Mammary epithelial cell (primary cell): ENCODE data around the gene TTBK1.

Source experiments
- EZH2 ChIP-seq: IDR thresholded peaks from 2 replicates; pipeline ENCODE4 v1.6.1; 2012; ENCODE audit warnings: low read length, inconsistent platforms, borderline replicate concordance
- TF ChIP-seq, protein P1 (sequence below), 2 donors: IDR thresholded peaks in 1 of 2; conservative IDR thresholded peaks in 1 of 2; 2 replicates each; pipeline ENCODE4 v1.5.1; 2011 to 2012; ENCODE audit warnings: inconsistent platforms in 2 of 2, low read length in 2 of 2, mild to moderate bottlenecking in 2 of 2, control low read depth in 1 of 2, low read depth in 1 of 2; ENCODE audit not compliant: insufficient read depth in 1 of 2; ENCODE audit errors: extremely low read depth in 1 of 2

DNA sequence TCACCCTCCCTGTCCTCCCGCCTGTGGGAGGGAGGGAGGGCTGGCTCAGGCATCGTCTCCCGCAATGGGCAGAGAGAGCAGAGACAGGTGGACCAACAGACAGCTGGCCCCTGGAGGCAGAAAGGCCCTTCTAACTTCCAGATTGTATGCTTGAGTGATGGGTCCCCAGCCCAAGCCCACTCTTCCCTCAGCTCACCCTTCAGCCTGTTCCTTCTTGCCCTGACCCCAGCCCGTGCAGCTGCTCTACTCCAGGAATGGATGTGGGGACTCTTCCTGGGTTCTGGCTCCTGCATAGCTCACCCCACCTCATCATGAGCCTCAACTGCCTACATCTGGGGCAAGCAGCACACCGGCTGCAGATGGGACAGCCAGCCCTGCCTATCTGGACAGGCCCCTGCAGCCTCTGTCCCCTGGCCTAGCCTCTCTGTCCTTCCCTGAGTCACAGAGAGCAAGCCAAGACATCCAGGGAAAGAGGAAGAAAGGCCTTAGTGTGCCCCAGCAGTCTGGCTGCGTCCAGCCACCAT lies 43.2 kb downstream of the TTBK1 start:
- TF ChIP-seq, protein P1, sequence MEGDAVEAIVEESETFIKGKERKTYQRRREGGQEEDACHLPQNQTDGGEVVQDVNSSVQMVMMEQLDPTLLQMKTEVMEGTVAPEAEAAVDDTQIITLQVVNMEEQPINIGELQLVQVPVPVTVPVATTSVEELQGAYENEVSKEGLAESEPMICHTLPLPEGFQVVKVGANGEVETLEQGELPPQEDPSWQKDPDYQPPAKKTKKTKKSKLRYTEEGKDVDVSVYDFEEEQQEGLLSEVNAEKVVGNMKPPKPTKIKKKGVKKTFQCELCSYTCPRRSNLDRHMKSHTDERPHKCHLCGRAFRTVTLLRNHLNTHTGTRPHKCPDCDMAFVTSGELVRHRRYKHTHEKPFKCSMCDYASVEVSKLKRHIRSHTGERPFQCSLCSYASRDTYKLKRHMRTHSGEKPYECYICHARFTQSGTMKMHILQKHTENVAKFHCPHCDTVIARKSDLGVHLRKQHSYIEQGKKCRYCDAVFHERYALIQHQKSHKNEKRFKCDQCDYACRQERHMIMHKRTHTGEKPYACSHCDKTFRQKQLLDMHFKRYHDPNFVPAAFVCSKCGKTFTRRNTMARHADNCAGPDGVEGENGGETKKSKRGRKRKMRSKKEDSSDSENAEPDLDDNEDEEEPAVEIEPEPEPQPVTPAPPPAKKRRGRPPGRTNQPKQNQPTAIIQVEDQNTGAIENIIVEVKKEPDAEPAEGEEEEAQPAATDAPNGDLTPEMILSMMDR (conservative IDR thresholded peaks at IDR 0.05 in 1 of 2, IDR thresholded peaks at IDR 0.05 in 1 of 2; ENCODE audit: extremely low read depth in 1 of 2, insufficient read depth in 1 of 2, low read depth in 1 of 2, low read length in 2 of 2), result no peak
- no peak for TF ChIP-seq EZH2
